Smooth muscle cell (in vitro differentiated cells): Measurements from ENCODE around the gene FMN2. TPM values are rescaled to one million over a fixed set of nuclear protein-coding genes. Genes with fewer than 3 reads are reported as not detected.

Experiments
- DNase-seq: peaks from one replicate; lab custom pipeline; 2025; ENCODE audit not compliant: unreplicated experiment; lab: John Stamatoyannopoulos, UW
- H2AFZ ChIP-seq: fragments of 200-600 bp; sonication (generic); 2 replicates; pipeline ENCODE4 v1.6.0; 2016; ENCODE audit warnings: antibody characterized with exemption, low read depth, mild to moderate bottlenecking
- H3F3A ChIP-seq: fragments of 200-600 bp; sonication (generic); 2 replicates; pipeline ENCODE4 v1.6.0; 2017; ENCODE audit warnings: antibody characterized with exemption, low read depth
- H3K27ac ChIP-seq: fragments of 200-600 bp; sonication (generic); 2 replicates; pipeline ENCODE4 v1.5.1; 2016; ENCODE audit warnings: low read depth, mild to moderate bottlenecking
- H3K27me3 ChIP-seq: fragments of 200-600 bp; sonication (generic); 2 replicates; pipeline ENCODE4 v1.6.1; 2016; ENCODE audit warnings: low read depth, mild to moderate bottlenecking
- H3K36me3 ChIP-seq: fragments of 200-600 bp; sonication (generic); 2 replicates; pipeline ENCODE4 v1.5.1; 2016; ENCODE audit warnings: low read depth
- H3K4me1 ChIP-seq: fragments of 200-600 bp; sonication (generic); 2 replicates; pipeline ENCODE4 v1.5.1; 2016; ENCODE audit warnings: low read depth
- H3K4me2 ChIP-seq: fragments of 200-600 bp; sonication (generic); 2 replicates; pipeline ENCODE4 v1.6.0; 2016; ENCODE audit warnings: mild to moderate bottlenecking
- H3K4me3 ChIP-seq: fragments of 200-600 bp; sonication (generic); 2 replicates; pipeline ENCODE4 v1.5.1; 2016; ENCODE audit warnings: mild to moderate bottlenecking
- H3K79me2 ChIP-seq: fragments of 200-600 bp; sonication (generic); 2 replicates; pipeline ENCODE4 v1.6.0; 2016; ENCODE audit warnings: low read depth, mild to moderate bottlenecking
- H3K9ac ChIP-seq: fragments of 200-600 bp; sonication (generic); 2 replicates; pipeline ENCODE4 v1.6.0; 2016; ENCODE audit warnings: low read depth
- H3K9me3 ChIP-seq: fragments of 200-600 bp; sonication (generic); replicated peaks from 2 replicates; pipeline ENCODE4 v1.5.1; 2016; ENCODE audit warnings: low read depth
- H4K20me1 ChIP-seq: fragments of 200-600 bp; sonication (generic); 2 replicates; pipeline ENCODE4 v1.6.0; 2016; ENCODE audit warnings: low read depth
- WGBS: methylation state at CpG from one replicate; pipeline ENCODE4 v1.1.7; 2016; ENCODE audit warnings: low lambda C conversion rate; 5-methylcytosine and 5-hydroxymethylcytosine counted together
- polyA plus RNA-seq: library from polyadenylated mRNA; unstranded; fragments of >200 nt; fragmentation: Nextera tagmentation; extraction: Ambion mirVana; gene quantifications from 2 replicates; pipeline ENCODE4 v1.2.1, GENCODE V29; 2016
- total RNA-seq: library from RNA; depleted of rRNA; stranded (reverse); fragments of >200 nt; gene quantifications from 2 replicates; pipeline ENCODE4 v1.2.3, GENCODE V29; 2014
- TF ChIP-seq, protein P1 (sequence below): fragments of 200-600 bp; sonication (generic); IDR thresholded peaks from 2 replicates; pipeline ENCODE4 v1.5.1; 2017; ENCODE audit warnings: borderline replicate concordance, mild to moderate bottlenecking, antibody characterized with exemption; ENCODE audit not compliant: insufficient read depth, poor library complexity, severe bottlenecking

FMN2 gene
- total and polyA plus RNA-seq, 2 experiments from 2014 or later = 1.9 to 6.2 TPM

DNA sequence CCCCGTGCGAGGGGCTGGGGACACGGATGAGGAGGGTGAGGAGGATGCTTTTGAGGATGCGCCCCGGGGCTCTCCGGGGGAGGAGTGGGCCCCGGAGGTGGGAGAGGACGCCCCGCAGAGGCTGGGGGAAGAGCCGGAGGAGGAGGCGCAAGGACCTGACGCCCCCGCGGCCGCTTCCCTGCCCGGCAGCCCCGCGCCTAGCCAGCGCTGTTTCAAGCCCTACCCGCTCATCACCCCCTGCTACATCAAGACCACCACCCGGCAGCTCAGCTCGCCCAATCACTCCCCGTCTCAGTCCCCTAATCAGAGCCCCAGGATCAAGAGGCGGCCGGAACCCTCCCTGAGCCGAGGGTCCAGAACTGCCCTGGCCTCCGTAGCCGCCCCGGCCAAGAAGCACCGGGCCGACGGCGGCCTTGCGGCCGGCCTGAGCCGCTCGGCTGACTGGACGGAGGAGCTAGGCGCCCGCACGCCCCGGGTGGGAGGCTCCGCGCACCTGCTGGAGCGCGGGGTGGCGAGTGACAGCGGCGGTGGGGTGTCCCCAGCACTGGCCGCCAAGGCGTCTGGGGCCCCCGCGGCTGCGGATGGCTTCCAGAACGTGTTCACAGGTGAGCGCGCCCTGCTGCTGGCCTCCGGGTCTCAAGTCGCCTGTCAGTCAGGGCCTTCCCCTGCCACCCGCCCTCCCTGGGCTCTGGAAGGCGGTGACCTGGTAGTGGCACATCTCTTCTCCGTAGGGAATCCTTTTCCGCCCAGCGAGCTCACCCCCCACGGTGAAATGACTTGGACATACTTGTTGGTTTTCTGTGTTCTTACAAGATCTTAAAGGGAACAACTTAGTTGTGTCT is 1.7 kb downstream of the FMN2 start:
- no peak overlapping the region for H3K27ac ChIP-seq
- WGBS = 5% methylated on average over 44 of the region's 65 CpGs
- peaks cover 7% of the 10 kb centered on the region for H3K4me1 ChIP-seq
- H3F3A ChIP-seq = no peaks in the 10 kb centered on the region
- H3K27me3 ChIP-seq = peaks cover 83% of the 10 kb centered on the region
- H3K36me3 ChIP-seq = no peaks in the 10 kb centered on the region
- H3K9ac ChIP-seq = no peak overlapping the region
- no peaks in the 10 kb centered on the region for H4K20me1 ChIP-seq
- peak overlapping the region; percentile 98 for H3K4me2 ChIP-seq
- peak overlapping the region; percentile 79 for H2AFZ ChIP-seq
- H3K4me3 ChIP-seq = peak overlapping the region; percentile 66
- DNase-seq = no peak
- no peaks in the 10 kb centered on the region for H3K9me3 ChIP-seq
- TF ChIP-seq, protein P1, sequence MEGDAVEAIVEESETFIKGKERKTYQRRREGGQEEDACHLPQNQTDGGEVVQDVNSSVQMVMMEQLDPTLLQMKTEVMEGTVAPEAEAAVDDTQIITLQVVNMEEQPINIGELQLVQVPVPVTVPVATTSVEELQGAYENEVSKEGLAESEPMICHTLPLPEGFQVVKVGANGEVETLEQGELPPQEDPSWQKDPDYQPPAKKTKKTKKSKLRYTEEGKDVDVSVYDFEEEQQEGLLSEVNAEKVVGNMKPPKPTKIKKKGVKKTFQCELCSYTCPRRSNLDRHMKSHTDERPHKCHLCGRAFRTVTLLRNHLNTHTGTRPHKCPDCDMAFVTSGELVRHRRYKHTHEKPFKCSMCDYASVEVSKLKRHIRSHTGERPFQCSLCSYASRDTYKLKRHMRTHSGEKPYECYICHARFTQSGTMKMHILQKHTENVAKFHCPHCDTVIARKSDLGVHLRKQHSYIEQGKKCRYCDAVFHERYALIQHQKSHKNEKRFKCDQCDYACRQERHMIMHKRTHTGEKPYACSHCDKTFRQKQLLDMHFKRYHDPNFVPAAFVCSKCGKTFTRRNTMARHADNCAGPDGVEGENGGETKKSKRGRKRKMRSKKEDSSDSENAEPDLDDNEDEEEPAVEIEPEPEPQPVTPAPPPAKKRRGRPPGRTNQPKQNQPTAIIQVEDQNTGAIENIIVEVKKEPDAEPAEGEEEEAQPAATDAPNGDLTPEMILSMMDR = no peak
- no peaks in the 10 kb centered on the region for H3K79me2 ChIP-seq

DNA sequence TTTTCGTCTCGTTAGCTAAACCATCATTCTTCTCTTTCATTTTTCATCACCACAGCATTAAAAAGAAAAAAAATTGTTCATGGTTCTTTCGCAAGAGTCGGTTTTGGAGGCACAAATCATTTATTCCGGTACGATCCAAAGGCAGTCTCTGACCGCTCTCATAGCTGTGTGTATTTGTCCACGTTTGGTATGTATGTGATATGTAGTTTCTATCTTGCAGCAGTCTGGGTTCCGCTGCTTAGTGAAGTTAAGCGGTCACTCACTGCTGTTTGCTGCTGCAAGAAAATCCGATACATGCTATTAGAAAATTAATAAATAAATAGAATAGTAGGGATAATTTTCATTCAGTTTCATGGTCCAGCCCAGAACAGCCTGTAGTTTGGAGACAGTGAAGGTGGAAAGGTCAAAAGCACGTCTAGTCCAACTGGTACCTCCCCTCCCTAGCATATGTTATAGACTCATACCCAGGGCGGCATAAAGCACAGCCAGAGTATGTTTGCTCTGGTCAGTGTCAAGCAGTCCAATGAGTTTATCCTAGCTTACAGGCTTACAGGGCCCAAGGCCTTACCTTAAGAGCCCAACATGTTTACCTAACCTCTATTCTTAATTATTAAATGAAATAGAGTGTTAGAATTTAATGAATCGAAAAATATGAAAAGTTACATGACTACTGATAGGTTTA is 2.5 kb downstream of the FMN2 start:
- H4K20me1 ChIP-seq = no peaks in the 10 kb centered on the region

DNA sequence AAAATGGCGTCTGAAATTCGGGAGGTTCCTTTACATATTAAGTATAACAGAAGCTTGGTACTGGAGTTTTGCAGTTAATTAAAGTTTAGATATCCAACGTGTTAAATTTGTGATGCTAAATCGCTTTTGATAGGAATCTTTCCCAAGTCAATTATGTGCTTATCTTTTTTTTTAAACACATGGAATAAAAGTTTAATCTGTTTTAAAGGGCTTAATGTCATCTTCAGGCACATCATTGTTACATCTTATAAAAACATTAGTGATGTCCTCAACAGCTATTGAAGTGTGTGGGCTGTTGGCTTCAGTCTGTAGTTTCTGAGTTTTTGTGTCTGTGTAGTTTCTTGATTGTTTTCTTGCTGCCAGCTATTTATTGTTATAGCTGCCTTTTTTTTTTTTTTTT is 5.3 kb downstream of the FMN2 start:
- Histone ChIP-seq H3K27me3 (peaks cover 49% of the 10 kb centered on the region), H3K9ac (no peak overlapping the region), H3K4me1 (peaks cover 3% of the 10 kb centered on the region), H3K4me2 (no peak overlapping the region), H4K20me1 (no peaks in the 10 kb centered on the region), H3K27ac (no peak overlapping the region), H2AFZ (no peak overlapping the region), H3F3A (no peaks in the 10 kb centered on the region), H3K4me3 (no peak overlapping the region), H3K36me3 (no peaks in the 10 kb centered on the region), H3K9me3 (no peaks in the 10 kb centered on the region), H3K79me2 (no peaks in the 10 kb centered on the region)
- no peak for DNase-seq
- WGBS = 81% methylated on average over 4 of the region's 4 CpGs
- TF ChIP-seq, protein P1 = no peak

More for the DNA sequence above, 2.5 kb downstream of the FMN2 start:
- no peak overlapping the region for H3K4me2 ChIP-seq
- peaks cover 77% of the 10 kb centered on the region for H3K27me3 ChIP-seq
- no peak overlapping the region for H3K27ac ChIP-seq
- no peak overlapping the region for H3K9ac ChIP-seq
- no peak overlapping the region for H3K4me3 ChIP-seq
- H3F3A ChIP-seq = no peaks in the 10 kb centered on the region
- no peak for DNase-seq
- no peak overlapping the region for H2AFZ ChIP-seq
- peaks cover 7% of the 10 kb centered on the region for H3K4me1 ChIP-seq
- no peaks in the 10 kb centered on the region for H3K79me2 ChIP-seq
- TF ChIP-seq, protein P1 = no peak
- 90% methylated on average over 14 of the region's 14 CpGs for whole genome bisulfite sequencing
- H3K36me3 ChIP-seq = no peaks in the 10 kb centered on the region
- H3K9me3 ChIP-seq = no peaks in the 10 kb centered on the region
